ENCODE data around the gene AUTS2. TPM values are rescaled to one million over a fixed set of nuclear protein-coding genes. Genes with fewer than 3 reads are reported as not detected.

Gene AUTS2
- total RNA-seq, 6 experiments from 2014 or later = 10.4 to 32.0 (median 19.3) TPM

DNA sequence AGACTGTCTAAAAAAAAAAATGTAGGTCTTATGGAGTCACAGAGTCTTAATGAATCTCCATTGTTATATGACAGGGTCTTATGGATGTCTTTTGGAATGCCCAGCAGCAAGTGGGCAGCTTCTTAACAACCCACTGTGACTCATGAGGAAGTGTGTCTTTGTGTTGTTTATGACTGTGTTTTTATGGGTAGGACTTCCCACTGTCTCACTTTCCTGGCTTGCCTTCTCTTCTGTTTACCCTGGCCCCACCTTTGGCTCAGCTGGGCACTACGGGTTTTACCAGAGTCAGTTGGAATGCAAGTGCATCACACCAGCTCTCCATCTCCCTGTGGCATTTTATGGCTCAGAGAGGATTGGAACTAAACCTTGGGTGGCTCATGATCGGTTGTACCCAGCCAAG, 580.5 kb downstream of the AUTS2 start:
- H3K36me3 ChIP-seq = no peaks in the 10 kb centered on the region
- no peaks in the 10 kb centered on the region for H3K27me3 ChIP-seq
- intact Hi-C loops (cut with DNase I) = no loop called here
- TF ChIP-seq, protein P1, sequence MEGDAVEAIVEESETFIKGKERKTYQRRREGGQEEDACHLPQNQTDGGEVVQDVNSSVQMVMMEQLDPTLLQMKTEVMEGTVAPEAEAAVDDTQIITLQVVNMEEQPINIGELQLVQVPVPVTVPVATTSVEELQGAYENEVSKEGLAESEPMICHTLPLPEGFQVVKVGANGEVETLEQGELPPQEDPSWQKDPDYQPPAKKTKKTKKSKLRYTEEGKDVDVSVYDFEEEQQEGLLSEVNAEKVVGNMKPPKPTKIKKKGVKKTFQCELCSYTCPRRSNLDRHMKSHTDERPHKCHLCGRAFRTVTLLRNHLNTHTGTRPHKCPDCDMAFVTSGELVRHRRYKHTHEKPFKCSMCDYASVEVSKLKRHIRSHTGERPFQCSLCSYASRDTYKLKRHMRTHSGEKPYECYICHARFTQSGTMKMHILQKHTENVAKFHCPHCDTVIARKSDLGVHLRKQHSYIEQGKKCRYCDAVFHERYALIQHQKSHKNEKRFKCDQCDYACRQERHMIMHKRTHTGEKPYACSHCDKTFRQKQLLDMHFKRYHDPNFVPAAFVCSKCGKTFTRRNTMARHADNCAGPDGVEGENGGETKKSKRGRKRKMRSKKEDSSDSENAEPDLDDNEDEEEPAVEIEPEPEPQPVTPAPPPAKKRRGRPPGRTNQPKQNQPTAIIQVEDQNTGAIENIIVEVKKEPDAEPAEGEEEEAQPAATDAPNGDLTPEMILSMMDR (IDR thresholded peaks at IDR 0.05) = no peak
- H3K27ac ChIP-seq = no peak overlapping the region
- no peaks in the 10 kb centered on the region for H3K4me1 ChIP-seq
- no peak overlapping the region for H3K4me3 ChIP-seq
- DNase-seq = no peak
- H3K9me3 ChIP-seq = no peaks in the 10 kb centered on the region
- ATAC-seq = no peak
- WGBS (ENCODE audit: insufficient coverage, low coverage, low lambda C conversion rate, missing lambda C conversion rate) = 93% methylated on average over 2 of the region's 2 CpGs

DNA sequence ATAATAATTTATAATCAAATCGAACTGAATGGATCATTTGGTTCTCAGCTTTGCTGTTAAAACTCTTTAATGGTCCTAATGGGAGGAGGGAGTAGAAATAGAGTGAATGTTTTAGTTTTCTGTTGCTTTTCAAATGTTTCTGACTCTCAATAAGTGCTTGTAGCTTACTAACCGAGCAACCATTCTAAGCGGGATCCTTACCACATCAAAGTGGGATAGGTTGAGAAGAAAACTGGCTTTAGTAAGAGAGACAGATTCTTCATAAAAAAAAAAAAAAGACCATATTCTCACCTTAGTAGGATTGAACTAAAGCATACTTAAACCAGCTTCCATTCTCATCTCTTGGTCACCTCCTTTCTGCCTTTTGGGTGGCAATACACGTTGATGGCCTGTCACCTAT, 584.2 kb downstream of the AUTS2 start:
- ATAC-seq (no peak), DNase-seq (no peak)
- 71% methylated on average over 4 of the region's 4 CpGs for WGBS (ENCODE audit: insufficient coverage, low coverage, low lambda C conversion rate, missing lambda C conversion rate)
- no peaks in the 10 kb centered on the region for H3K36me3 ChIP-seq
- no peaks in the 10 kb centered on the region for H3K9me3 ChIP-seq
- TF ChIP-seq POLR2A (IDR thresholded peaks at IDR 0.05) = no peak
- TF ChIP-seq, protein P1 (IDR thresholded peaks at IDR 0.05) = no peak
- H3K4me3 ChIP-seq = no peak overlapping the region
- H3K27me3 ChIP-seq = no peaks in the 10 kb centered on the region
- no peak overlapping the region for H3K27ac ChIP-seq
- intact Hi-C loops (cut with DNase I) = loop anchor here in 1 of 2 donors (10.0 kb wide), 1 partner anchor 522 kb away; no protein-coding TSS in a partner anchor
- no peaks in the 10 kb centered on the region for H3K4me1 ChIP-seq

GRCh38 chr7:70183278-70183677, 585.0 kb downstream of the AUTS2 start:
- Histone ChIP-seq H3K36me3 (no peaks in the 10 kb centered on the region), H3K27me3 (no peaks in the 10 kb centered on the region), H3K27ac (no peak overlapping the region), H3K4me1 (no peaks in the 10 kb centered on the region), H3K9me3 (no peaks in the 10 kb centered on the region), H3K4me3 (no peak overlapping the region)
- WGBS (ENCODE audit: insufficient coverage, low coverage, low lambda C conversion rate, missing lambda C conversion rate) = 93% methylated on average over 6 of the region's 6 CpGs
- DNase-seq (no peak), ATAC-seq (no peak)
- intact Hi-C loops (cut with DNase I) = loop anchor here in 1 of 2 donors (10.0 kb wide), 1 partner anchor 522 kb away; no protein-coding TSS in a partner anchor
- TF ChIP-seq, protein P1 (IDR thresholded peaks at IDR 0.05) = no peak
- TF ChIP-seq POLR2A (IDR thresholded peaks at IDR 0.05) = no peak

DNA sequence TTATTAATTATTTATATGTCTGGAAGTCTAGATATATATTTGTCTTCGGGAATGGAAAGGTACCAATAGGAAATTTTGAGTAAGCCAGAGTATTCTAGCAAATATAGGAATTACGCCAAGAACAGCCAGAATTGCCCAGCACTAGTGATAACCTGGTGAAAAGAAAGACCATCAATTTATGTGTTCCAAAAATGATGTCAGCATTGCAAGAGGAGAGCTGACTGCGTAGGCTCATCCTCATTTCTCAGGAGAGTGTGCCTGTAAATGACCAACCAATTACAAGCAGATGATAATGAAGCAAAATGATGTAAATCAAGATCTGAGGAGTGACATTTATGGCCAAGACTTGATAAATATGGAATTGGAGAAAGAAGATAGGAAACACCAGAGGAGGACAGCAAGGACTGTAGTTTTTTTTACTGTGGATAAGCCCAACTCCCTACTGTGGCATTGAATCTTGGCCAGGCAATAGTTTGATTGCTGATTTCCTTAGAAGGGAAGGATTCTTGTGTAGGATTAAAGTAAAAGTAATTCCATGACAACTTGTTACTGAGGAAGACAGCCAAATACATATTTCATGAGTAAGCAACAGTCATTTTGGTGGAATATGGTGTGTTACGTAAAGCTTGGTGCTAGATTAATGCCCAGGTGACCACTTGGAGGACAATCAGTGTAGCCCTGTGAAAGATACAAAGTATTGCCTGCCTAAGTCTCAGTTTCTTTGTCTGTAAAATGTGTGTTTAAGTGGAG, 590.8 kb downstream of the AUTS2 start:
- intact Hi-C loops (cut with DNase I) = loop anchor here in 1 of 2 donors (10.0 kb wide), 1 partner anchor 516 kb away; no protein-coding TSS in a partner anchor
- Histone ChIP-seq H3K4me3 (no peak overlapping the region), H3K27ac (no peak overlapping the region)

More for the DNA sequence above, 590.8 kb downstream of the AUTS2 start:
- ATAC-seq = no peak
- H3K27me3 ChIP-seq = no peaks in the 10 kb centered on the region
- WGBS (ENCODE audit: insufficient coverage, low coverage, low lambda C conversion rate, missing lambda C conversion rate) = 93% methylated on average over 4 of the region's 4 CpGs
- no peaks in the 10 kb centered on the region for H3K9me3 ChIP-seq
- H3K36me3 ChIP-seq = no peaks in the 10 kb centered on the region
- no peak for DNase-seq
- TF ChIP-seq POLR2A (IDR thresholded peaks at IDR 0.05) = no peak
- TF ChIP-seq, protein P1 (IDR thresholded peaks at IDR 0.05) = no peak
- no peaks in the 10 kb centered on the region for H3K4me1 ChIP-seq
